Panc1 (cell line): ENCODE results near the gene ECHS1. TPM values are rescaled to one million over a fixed set of nuclear protein-coding genes. Genes with fewer than 3 reads are reported as not detected.
A peak's percentile ranks its signal among the peaks of the same experiment; 100 is the strongest.
"Not testable (repeated sequence)": the region's sequence is repeated elsewhere in the genome, so short reads cannot be mapped to it uniquely, and the experiment has no call there.

Experiments used
- ATAC-seq: fragments of 200-7000 bp; cut with Tn5 transposase; 2 replicates; pipeline ENCODE4 v1.9.1; 2020; ENCODE audit warnings: mild to moderate bottlenecking, moderate library complexity
- BruUV-seq: library from RNA; stranded (reverse); fragments of 400-500 nt; replicated peaks from 2 replicates; lab custom pipeline; 2021; lab: Mats Ljungman, UMichigan
- CTCF ChIA-PET: fragments of 300-600 bp; sonication (Branson Sonifier 250); formaldehyde crosslinking; loops from one replicate; lab custom pipeline; 2022; ENCODE audit warnings: antibody characterized with exemption; lab: Charles Lee
- POLR2A ChIA-PET: fragments of 300-600 bp; sonication (Branson Sonifier 250); formaldehyde crosslinking; loops from one replicate; lab custom pipeline; 2022; ENCODE audit warnings: antibody characterized with exemption; lab: Charles Lee
- DNase-seq: peaks from one replicate; pipeline ENCODE4 v3.0.0-alpha.2; 2010; ENCODE audit warnings: low read depth, low spot score
- H3K27ac ChIP-seq: 2 replicates; pipeline ENCODE4 v1.5.1; 2011; ENCODE audit warnings: mild to moderate bottlenecking, low read length, inconsistent platforms
- H3K27me3 ChIP-seq: fragments of 200-500 bp; sonication (Bioruptor generic); 2 replicates; pipeline ENCODE4 v1.6.0; 2014; ENCODE audit warnings: low read length, inconsistent platforms; ENCODE audit not compliant: control insufficient read depth, insufficient read depth
- H3K36me3 ChIP-seq: fragments of 200-500 bp; sonication (Bioruptor generic); 2 replicates; pipeline ENCODE4 v1.5.1; 2014; ENCODE audit warnings: inconsistent platforms, mild to moderate bottlenecking, low read length, moderate library complexity; ENCODE audit not compliant: control insufficient read depth, insufficient read depth
- H3K4me1 ChIP-seq: 2 replicates; pipeline ENCODE4 v1.5.1; 2011; ENCODE audit warnings: inconsistent platforms, mild to moderate bottlenecking, low read length, moderate library complexity; ENCODE audit not compliant: control insufficient read depth, insufficient read depth
- H3K4me3 ChIP-seq, 2 experiments: 2 replicates each; pipeline ENCODE4 v1.5.1; 2011 to 2012; ENCODE audit warnings: low read depth in 2 of 2, low read length in 2 of 2, mild to moderate bottlenecking in 2 of 2, inconsistent platforms in 1 of 2, moderate library complexity in 1 of 2
- H3K9me3 ChIP-seq: fragments of 200-500 bp; sonication (Bioruptor generic); 2 replicates; pipeline ENCODE4 v1.5.1; 2014; ENCODE audit warnings: low read depth, mild to moderate bottlenecking, inconsistent platforms, low read length, moderate library complexity; ENCODE audit not compliant: control insufficient read depth, insufficient read depth
- POLR2AphosphoS5 ChIP-seq: IDR thresholded peaks from 2 replicates; pipeline ENCODE4 v1.6.1; 2012; ENCODE audit warnings: mild to moderate bottlenecking, low read depth, low read length, moderate library complexity
- SIN3A ChIP-seq: IDR thresholded peaks from 2 replicates; pipeline ENCODE4 v1.6.1; 2012; ENCODE audit warnings: low read depth, mild to moderate bottlenecking, low read length, moderate library complexity, borderline replicate concordance; ENCODE audit not compliant: insufficient read depth
- TCF7L2 ChIP-seq: IDR thresholded peaks from 2 replicates; pipeline ENCODE4 v1.6.1; 2011; ENCODE audit warnings: mild to moderate bottlenecking, low read depth, low read length, inconsistent platforms
- in situ Hi-C: cut with HindIII; loops from 2 replicates; pipeline ENCODE4 v1.10.0; 2016; ENCODE audit warnings: low sequenced_read_pairs, low pct_unique_long_range_greater_than_20kb
- intact Hi-C: fragments of 100-400 bp; cut with micrococcal nuclease; formaldehyde crosslinking; loops from one replicate; pipeline ENCODE4 v1.10.0; 2022; ENCODE audit not compliant: unreplicated experiment
- total RNA-seq: library from RNA; stranded (reverse); gene quantifications from one replicate; pipeline ENCODE4 v1.2.1, GENCODE V29; 2021; ENCODE audit not compliant: unreplicated experiment
- TF ChIP-seq, protein P1 (sequence below): fragments of 450-650 bp; IDR thresholded peaks from 2 replicates; pipeline ENCODE4 v1.5.1; 2017; ENCODE audit warnings: mild to moderate bottlenecking
- TF ChIP-seq, protein P2 (sequence below), 2 experiments: IDR thresholded peaks; 2 replicates each; pipeline ENCODE4 v1.6.1; 2011 to 2012; ENCODE audit warnings: low read depth in 2 of 2, control low read depth in 1 of 2, low read length in 1 of 2, mild to moderate bottlenecking in 1 of 2, moderate library complexity in 1 of 2; ENCODE audit not compliant: insufficient read depth in 1 of 2

Gene ECHS1
- total RNA-seq, 1 experiment from 2014 or later: 165 TPM

DNA sequence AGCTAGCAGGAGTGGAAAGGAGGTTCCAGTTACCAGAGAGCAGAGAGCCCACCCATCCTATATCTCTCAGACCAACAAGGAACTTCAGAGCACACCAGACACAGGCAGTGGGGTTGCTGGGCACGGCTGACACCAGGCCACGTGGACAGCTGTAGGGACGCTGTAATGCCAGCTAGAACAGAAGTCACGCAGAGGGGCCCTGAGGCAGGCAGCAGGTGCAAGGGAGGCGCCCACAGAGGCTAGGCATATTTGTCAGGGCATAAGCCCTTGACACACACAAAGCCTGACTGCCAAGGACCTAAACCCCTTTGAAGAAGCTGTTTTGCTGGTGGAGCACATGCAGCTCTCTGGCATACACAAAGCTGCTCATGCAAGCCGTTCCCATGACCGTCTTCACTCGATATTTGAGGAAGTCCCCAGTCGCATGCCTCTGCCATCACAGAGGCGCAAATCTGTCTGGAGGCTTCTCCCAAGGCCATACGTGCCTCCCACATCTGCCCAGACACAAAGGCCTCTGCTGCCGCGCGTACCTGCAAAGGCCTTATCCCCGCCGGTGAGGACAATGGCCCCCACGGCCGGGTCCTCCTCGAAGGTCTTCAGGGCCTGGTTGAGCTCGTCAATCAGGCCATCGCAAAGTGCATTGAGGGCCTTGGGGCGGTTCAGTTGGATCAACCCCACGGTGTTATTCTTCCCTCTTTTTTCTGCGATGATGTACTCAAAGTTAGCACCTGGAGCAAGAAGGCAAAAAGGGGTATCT lies 2.9 kb downstream of the ECHS1 start:
- Histone ChIP-seq H3K9me3 (no peaks in the 10 kb centered on the region), H3K36me3 (peaks cover 14% of the 10 kb centered on the region; the same call in 1 of the 2 replicates), H3K27me3 (no peaks in the 10 kb centered on the region), H3K4me3 (no peak overlapping the region), H3K4me1 (peaks cover 9% of the 10 kb centered on the region), H3K27ac (no peak overlapping the region)
- BruUV-seq: TSS peak; percentile 53
- TF ChIP-seq SIN3A (no peak), POLR2AphosphoS5 (no peak), TCF7L2 (no peak)
- TF ChIP-seq, protein P1, sequence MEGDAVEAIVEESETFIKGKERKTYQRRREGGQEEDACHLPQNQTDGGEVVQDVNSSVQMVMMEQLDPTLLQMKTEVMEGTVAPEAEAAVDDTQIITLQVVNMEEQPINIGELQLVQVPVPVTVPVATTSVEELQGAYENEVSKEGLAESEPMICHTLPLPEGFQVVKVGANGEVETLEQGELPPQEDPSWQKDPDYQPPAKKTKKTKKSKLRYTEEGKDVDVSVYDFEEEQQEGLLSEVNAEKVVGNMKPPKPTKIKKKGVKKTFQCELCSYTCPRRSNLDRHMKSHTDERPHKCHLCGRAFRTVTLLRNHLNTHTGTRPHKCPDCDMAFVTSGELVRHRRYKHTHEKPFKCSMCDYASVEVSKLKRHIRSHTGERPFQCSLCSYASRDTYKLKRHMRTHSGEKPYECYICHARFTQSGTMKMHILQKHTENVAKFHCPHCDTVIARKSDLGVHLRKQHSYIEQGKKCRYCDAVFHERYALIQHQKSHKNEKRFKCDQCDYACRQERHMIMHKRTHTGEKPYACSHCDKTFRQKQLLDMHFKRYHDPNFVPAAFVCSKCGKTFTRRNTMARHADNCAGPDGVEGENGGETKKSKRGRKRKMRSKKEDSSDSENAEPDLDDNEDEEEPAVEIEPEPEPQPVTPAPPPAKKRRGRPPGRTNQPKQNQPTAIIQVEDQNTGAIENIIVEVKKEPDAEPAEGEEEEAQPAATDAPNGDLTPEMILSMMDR: no peak
- TF ChIP-seq, protein P2, sequence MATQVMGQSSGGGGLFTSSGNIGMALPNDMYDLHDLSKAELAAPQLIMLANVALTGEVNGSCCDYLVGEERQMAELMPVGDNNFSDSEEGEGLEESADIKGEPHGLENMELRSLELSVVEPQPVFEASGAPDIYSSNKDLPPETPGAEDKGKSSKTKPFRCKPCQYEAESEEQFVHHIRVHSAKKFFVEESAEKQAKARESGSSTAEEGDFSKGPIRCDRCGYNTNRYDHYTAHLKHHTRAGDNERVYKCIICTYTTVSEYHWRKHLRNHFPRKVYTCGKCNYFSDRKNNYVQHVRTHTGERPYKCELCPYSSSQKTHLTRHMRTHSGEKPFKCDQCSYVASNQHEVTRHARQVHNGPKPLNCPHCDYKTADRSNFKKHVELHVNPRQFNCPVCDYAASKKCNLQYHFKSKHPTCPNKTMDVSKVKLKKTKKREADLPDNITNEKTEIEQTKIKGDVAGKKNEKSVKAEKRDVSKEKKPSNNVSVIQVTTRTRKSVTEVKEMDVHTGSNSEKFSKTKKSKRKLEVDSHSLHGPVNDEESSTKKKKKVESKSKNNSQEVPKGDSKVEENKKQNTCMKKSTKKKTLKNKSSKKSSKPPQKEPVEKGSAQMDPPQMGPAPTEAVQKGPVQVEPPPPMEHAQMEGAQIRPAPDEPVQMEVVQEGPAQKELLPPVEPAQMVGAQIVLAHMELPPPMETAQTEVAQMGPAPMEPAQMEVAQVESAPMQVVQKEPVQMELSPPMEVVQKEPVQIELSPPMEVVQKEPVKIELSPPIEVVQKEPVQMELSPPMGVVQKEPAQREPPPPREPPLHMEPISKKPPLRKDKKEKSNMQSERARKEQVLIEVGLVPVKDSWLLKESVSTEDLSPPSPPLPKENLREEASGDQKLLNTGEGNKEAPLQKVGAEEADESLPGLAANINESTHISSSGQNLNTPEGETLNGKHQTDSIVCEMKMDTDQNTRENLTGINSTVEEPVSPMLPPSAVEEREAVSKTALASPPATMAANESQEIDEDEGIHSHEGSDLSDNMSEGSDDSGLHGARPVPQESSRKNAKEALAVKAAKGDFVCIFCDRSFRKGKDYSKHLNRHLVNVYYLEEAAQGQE (IDR thresholded peaks at IDR 0.05; ENCODE audit: insufficient read depth in 1 of 2, low read depth in 2 of 2, low read length in 1 of 2): no peak
- no peak for ATAC-seq
- CTCF ChIA-PET: no interaction called here
- intact Hi-C loops: no loop called here
- POLR2A ChIA-PET: no interaction called here
- in situ Hi-C loops: no loop called here
- no peak for DNase-seq

DNA sequence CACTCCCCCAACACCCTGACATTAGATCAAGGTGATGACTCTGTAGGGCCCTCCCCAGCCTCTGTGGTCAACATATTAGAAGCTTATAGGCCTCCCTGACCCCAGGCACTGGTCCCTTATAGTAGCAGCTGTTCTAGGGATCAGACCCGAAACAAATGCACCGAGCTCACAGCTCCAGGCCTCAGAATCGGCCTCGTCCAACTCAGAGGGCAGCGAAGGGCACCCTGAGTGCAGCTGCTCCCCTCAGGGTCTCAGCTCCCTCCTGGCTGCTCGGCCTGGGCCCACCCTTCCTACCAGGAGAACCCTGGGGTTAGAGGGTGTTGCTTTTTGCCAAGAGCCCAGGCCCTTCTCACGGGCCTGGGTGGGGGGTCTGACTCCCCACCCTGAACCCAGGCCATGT lies 5.0 kb downstream of the ECHS1 start:
- DNase-seq (no peak), ATAC-seq (no peak)
- POLR2A ChIA-PET: no interaction called here
- BruUV-seq: no TSS peak
- in situ Hi-C loops: no loop called here
- peaks cover 14% of the 10 kb centered on the region; the same call in 1 of the 2 replicates for H3K36me3 ChIP-seq
- peaks cover 4% of the 10 kb centered on the region for H3K4me1 ChIP-seq
- intact Hi-C loops: no loop called here
- no peak overlapping the region for H3K27ac ChIP-seq
- CTCF ChIA-PET: no interaction called here
- no peak overlapping the region for H3K4me3 ChIP-seq
- TF ChIP-seq TCF7L2 (no peak), POLR2AphosphoS5 (no peak), SIN3A (no peak)
- TF ChIP-seq, protein P1: no peak
- TF ChIP-seq, protein P2 (IDR thresholded peaks at IDR 0.05; ENCODE audit: insufficient read depth in 1 of 2, low read depth in 2 of 2, low read length in 1 of 2): no peak
- no peaks in the 10 kb centered on the region for H3K27me3 ChIP-seq
- no peaks in the 10 kb centered on the region for H3K9me3 ChIP-seq

DNA sequence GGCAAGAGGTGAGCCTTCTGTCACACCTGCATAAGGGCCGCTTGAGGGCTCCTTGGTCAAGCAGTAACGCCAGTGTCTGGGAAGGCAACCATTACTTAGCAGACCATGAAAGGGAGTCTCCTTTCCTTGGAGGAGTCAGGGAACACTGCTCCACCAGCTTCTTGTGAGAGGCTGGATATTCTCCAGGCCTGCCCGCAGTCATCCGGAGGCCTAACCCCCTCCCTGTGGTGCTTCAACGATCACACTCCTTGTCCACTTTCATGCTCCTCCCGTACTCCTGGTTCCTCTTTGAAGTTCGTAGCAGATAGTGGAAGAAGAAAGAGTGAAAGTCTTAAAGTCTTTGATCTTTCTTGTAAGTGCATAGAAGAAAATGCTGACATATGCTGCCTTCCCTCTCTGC lies 5.7 kb downstream of the ECHS1 start:
- H3K4me3 ChIP-seq, BruUV-seq, in situ Hi-C loops, ATAC-seq, H3K9me3 ChIP-seq, H3K27me3 ChIP-seq, H3K4me1 ChIP-seq, POLR2A ChIA-PET, DNase-seq, intact Hi-C loops, H3K27ac ChIP-seq: not testable (repeated sequence)
- CTCF ChIA-PET: interaction anchor here (0.6 kb wide), 1 partner anchor 10 kb away, joined by 6 read pairs; the partner anchor contains the start of gene FUOM
- peaks cover 14% of the 10 kb centered on the region; the same call in 1 of the 2 replicates for H3K36me3 ChIP-seq
